HG03108 (cell line): ENCODE results near the gene ZBTB45.
"Not testable (repeated sequence)": the region's sequence is repeated elsewhere in the genome, so short reads cannot be mapped to it uniquely, and the experiment has no call there.

Experiments used
- ATAC-seq: cut with Tn5 transposase; IDR thresholded peaks from one replicate; pipeline ENCODE4 v1.9.1; 2021; ENCODE audit warnings: moderate library complexity; ENCODE audit not compliant: unreplicated experiment

The ZBTB45 gene

GRCh38 chr19:58513213-58513693 is 6.4 kb downstream of the ZBTB45 start:
- no peak for ATAC-seq

- ATAC-seq, result no peak
Observed at GRCh38 chr19:58511353-58512208, 8.0 kb downstream of the ZBTB45 start, which contains the start of gene SLC27A5. TSS of gene SLC27A5 (minus strand) at chr19:58511992. CDS start at chr19:58511955, 37 bp downstream.

GRCh38 chr19:58510084-58510862 is 9.3 kb downstream of the ZBTB45 start:
- ATAC-seq, result no peak

- ATAC-seq, result no peak
Observed at GRCh38 chr19:58509731-58510083, 9.9 kb downstream of the ZBTB45 start.

- not testable (repeated sequence) for ATAC-seq
Observed at GRCh38 chr19:58507602-58508223, 11.9 kb downstream of the ZBTB45 start.

GRCh38 chr19:58500242-58500641 is 19.4 kb downstream of the ZBTB45 start:
- ATAC-seq, result no peak

GRCh38 chr19:58499021-58499927 is 20.3 kb downstream of the ZBTB45 start:
- peak; percentile 87 for ATAC-seq

- ATAC-seq, result no peak
Observed at GRCh38 chr19:58498316-58499020, 21.1 kb downstream of the ZBTB45 start.

GRCh38 chr19:58497634-58498170 is 21.9 kb downstream of the ZBTB45 start:
- ATAC-seq, result no peak

- no peak for ATAC-seq
Observed at GRCh38 chr19:58492265-58492664, 27.3 kb downstream of the ZBTB45 start.

- no peak for ATAC-seq
Observed at GRCh38 chr19:58491393-58491792, 28.2 kb downstream of the ZBTB45 start.

GRCh38 chr19:58484349-58484748 is 35.3 kb downstream of the ZBTB45 start:
- ATAC-seq, result not testable (repeated sequence)

GRCh38 chr19:58483776-58484175 is 35.8 kb downstream of the ZBTB45 start:
- ATAC-seq, result no peak

GRCh38 chr19:58482372-58482771 is 37.2 kb downstream of the ZBTB45 start:
- ATAC-seq, result no peak

GRCh38 chr19:58480831-58481230 is 38.8 kb downstream of the ZBTB45 start:
- no peak for ATAC-seq

GRCh38 chr19:58480481-58480830 is 39.2 kb downstream of the ZBTB45 start:
- no peak for ATAC-seq

GRCh38 chr19:58479736-58480480 is 39.7 kb downstream of the ZBTB45 start:
- ATAC-seq, result no peak

- ATAC-seq, result no peak
Observed at GRCh38 chr19:58479303-58479702, 40.3 kb downstream of the ZBTB45 start.

- no peak for ATAC-seq
Observed at GRCh38 chr19:58477871-58478270, 41.7 kb downstream of the ZBTB45 start.
